SHP77 (cell line): ENCODE measurements around the gene FADS2.
"Not testable (repeated sequence)": the region's sequence is repeated elsewhere in the genome, so short reads cannot be mapped to it uniquely, and the experiment has no call there.

Experiments used
- DNase-seq, 2 experiments: peaks; one replicate each; lab custom pipeline; 2025; lab: John Stamatoyannopoulos, UW

FADS2 gene

GRCh38 chr11:61869429-61869707 lies 41.3 kb downstream of the FADS2 start:
- DNase-seq: no peak

GRCh38 chr11:61869708-61870451 lies 41.8 kb downstream of the FADS2 start:
- DNase-seq: no peak

GRCh38 chr11:61870541-61871031 lies 42.5 kb downstream of the FADS2 start:
- DNase-seq: no peak

- peak; percentile 49 to 75 for DNase-seq
Observed at GRCh38 chr11:61871158-61871597, 43.1 kb downstream of the FADS2 start.

- no peak for DNase-seq
Observed at GRCh38 chr11:61872935-61873565, 45.0 kb downstream of the FADS2 start.

GRCh38 chr11:61873588-61874376 lies 45.7 kb downstream of the FADS2 start:
- no peak for DNase-seq

- no peak for DNase-seq
Observed at GRCh38 chr11:61874377-61874809, 46.3 kb downstream of the FADS2 start.

- DNase-seq: no peak
Observed at GRCh38 chr11:61874853-61875252, 46.8 kb downstream of the FADS2 start.

GRCh38 chr11:61875698-61876097 lies 47.6 kb downstream of the FADS2 start:
- no peak for DNase-seq

- DNase-seq: no peak
Observed at GRCh38 chr11:61879152-61879551, 51.1 kb downstream of the FADS2 start.

- DNase-seq: no peak
Observed at GRCh38 chr11:61880031-61880430, 51.9 kb downstream of the FADS2 start.

GRCh38 chr11:61880454-61880853 lies 52.4 kb downstream of the FADS2 start:
- DNase-seq: no peak

- no peak for DNase-seq
Observed at GRCh38 chr11:61881397-61881796, 53.3 kb downstream of the FADS2 start.

- DNase-seq: not testable (repeated sequence)
Observed at GRCh38 chr11:61882267-61882666, 54.2 kb downstream of the FADS2 start.

- DNase-seq: no peak
Observed at GRCh38 chr11:61882879-61883278, 54.8 kb downstream of the FADS2 start.

GRCh38 chr11:61883327-61883726 lies 55.2 kb downstream of the FADS2 start:
- no peak for DNase-seq

GRCh38 chr11:61883947-61884346 lies 55.8 kb downstream of the FADS2 start:
- no peak for DNase-seq

- no peak for DNase-seq
Observed at GRCh38 chr11:61885166-61885778, 57.2 kb downstream of the FADS2 start.

- no peak for DNase-seq
Observed at GRCh38 chr11:61885784-61886580, 57.9 kb downstream of the FADS2 start.

- DNase-seq: no peak
Observed at GRCh38 chr11:61886643-61887042, 58.5 kb downstream of the FADS2 start.

- no peak for DNase-seq
Observed at GRCh38 chr11:61887839-61888494, 59.9 kb downstream of the FADS2 start.
